NT2/D1 (cell line): ENCODE measurements around the gene MAMSTR.

Experiments used
- DNase-seq: peaks from one replicate; pipeline ENCODE4 v3.0.0-alpha.2; 2011; ENCODE audit warnings: low read depth, low spot score
- H3K27me3 ChIP-seq: 2 replicates; pipeline ENCODE4 v1.6.0; 2011; ENCODE audit warnings: mild to moderate bottlenecking; ENCODE audit not compliant: insufficient read length, insufficient read depth
- H3K36me3 ChIP-seq: 2 replicates; pipeline ENCODE4 v1.6.1; 2011; ENCODE audit warnings: mild to moderate bottlenecking, low read length, mixed read lengths; ENCODE audit not compliant: insufficient read depth, insufficient read length
- H3K4me1 ChIP-seq: 2 replicates; pipeline ENCODE4 v1.5.1; 2011; ENCODE audit not compliant: insufficient read depth, insufficient read length
- H3K4me3 ChIP-seq: 2 replicates; pipeline ENCODE4 v1.5.1; 2011; ENCODE audit warnings: low read depth; ENCODE audit not compliant: insufficient read length
- H3K9ac ChIP-seq: 2 replicates; pipeline ENCODE4 v1.6.0; 2011; ENCODE audit warnings: low read depth; ENCODE audit not compliant: insufficient read length
- H3K9me3 ChIP-seq: 2 replicates; pipeline ENCODE4 v1.5.1; 2011; ENCODE audit warnings: mild to moderate bottlenecking, low read length; ENCODE audit not compliant: insufficient read depth
- SUZ12 ChIP-seq: IDR thresholded peaks from 2 replicates; pipeline ENCODE4 v1.6.1; 2011; ENCODE audit not compliant: insufficient read length, insufficient read depth; ENCODE audit errors: extremely low read depth
- YY1 ChIP-seq: IDR thresholded peaks from 2 replicates; pipeline ENCODE4 v1.6.1; 2011; ENCODE audit not compliant: insufficient read length, insufficient read depth
- ZNF274 ChIP-seq: IDR thresholded peaks from 2 replicates; pipeline ENCODE4 v1.6.1; 2011; ENCODE audit warnings: mild to moderate bottlenecking, low read depth, low read length

MAMSTR gene

DNA sequence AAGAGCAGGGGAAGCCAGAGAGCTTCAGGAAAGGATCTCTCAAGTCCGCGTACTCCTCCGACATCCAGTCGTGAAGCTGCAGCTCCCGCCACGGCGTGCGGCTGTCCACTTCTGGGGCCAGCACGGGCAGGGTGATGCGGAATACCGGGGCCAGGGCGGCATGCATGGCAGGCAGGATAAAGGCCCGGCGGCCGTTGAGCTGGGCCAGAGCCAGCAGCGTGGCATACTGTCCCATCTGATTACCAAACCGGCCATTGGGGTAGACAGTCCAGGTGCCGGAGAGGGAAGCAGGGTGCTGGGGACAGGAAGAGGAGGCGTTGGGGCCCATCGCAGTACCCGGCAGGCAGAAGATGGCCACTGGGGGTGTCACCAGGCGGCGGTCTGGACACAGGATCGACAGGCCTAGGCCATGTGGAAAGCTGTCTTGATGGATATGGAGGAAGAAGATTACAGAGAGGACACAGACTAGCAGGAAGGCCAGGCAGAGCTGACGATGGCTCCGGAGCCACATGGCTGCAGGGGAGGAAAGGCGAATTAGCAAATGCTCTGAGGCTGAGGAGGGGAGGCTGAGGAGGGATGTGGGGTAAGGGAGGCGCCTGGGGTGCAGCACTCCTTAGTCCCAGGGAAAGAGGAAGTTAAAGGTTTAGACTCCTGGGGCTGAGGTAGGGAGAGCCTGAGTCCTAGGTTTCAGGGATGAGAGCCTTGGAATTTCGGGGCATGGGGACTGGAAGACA is 31.4 kb upstream of the MAMSTR start:
- H3K36me3 ChIP-seq: peaks cover 8% of the 10 kb centered on the region
- no peak overlapping the region for H3K9ac ChIP-seq
- no peak overlapping the region for H3K4me3 ChIP-seq
- no peaks in the 10 kb centered on the region for H3K27me3 ChIP-seq
- H3K9me3 ChIP-seq: no peaks in the 10 kb centered on the region
- peaks cover 4% of the 10 kb centered on the region for H3K4me1 ChIP-seq
- DNase-seq: no peak
- TF ChIP-seq YY1: no peak
- no peak for TF ChIP-seq SUZ12

DNA sequence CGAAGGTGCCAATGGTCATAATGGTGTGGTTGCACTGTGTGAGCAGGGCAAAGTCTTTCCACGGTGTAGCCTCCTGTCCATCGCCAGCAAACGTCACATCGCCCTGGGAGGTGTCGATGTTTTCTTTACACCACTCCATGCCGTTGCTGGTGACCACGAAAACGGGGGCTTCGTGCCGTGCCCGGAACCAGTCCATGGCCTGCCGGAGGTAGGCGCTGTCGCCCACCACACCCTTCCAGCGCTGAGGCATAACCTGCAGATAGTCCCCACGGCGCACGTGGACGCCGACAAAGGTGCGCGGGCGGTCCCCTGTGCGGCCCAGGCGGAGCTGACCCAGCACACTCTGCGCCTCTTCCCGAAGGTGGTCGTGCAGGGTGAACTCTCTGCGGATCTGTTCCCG is 30.8 kb upstream of the MAMSTR start:
- no peaks in the 10 kb centered on the region for H3K9me3 ChIP-seq
- TF ChIP-seq YY1 (no peak), SUZ12 (no peak), ZNF274 (no peak)
- no peak overlapping the region for H3K4me3 ChIP-seq
- H3K36me3 ChIP-seq: peaks cover 8% of the 10 kb centered on the region
- no peaks in the 10 kb centered on the region for H3K27me3 ChIP-seq
- no peak for DNase-seq
- H3K4me1 ChIP-seq: peaks cover 3% of the 10 kb centered on the region
- H3K9ac ChIP-seq: no peak overlapping the region

DNA sequence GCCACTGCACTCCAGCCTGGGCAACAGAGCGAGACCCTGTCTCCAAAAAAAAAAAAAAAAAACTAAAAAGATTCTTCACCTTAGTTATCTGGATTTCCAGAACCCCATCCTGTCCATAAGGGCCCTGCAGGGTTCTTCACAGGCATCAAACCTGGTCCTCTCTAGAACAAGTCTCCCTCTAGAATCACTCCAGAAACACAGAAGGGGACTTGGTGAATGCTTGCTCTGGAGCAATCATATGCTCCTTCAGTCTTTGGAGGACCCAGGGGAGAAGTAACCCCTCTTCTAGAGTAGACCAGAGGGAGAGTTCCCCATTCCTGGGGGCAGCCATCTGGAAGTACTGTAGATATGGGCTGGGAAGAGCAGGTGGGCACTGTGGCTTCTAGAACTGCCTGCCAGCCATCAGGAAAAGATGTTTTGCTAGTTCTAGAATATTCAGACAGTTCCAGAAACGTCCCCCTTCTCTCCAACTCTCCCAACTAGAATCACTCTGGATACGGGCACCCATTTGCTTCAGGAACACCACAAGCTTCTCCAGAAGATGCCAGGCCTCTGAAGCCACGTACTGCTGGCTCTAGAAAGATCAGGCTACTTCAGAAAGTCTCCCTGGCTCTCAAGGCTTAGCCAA is 30.2 kb upstream of the MAMSTR start:
- no peak for DNase-seq
- H3K27me3 ChIP-seq: no peaks in the 10 kb centered on the region
- no peaks in the 10 kb centered on the region for H3K9me3 ChIP-seq
- H3K36me3 ChIP-seq: peaks cover 8% of the 10 kb centered on the region
- no peak overlapping the region for H3K9ac ChIP-seq
- H3K4me3 ChIP-seq: no peak overlapping the region
- H3K4me1 ChIP-seq: peaks cover 3% of the 10 kb centered on the region
- no peak for TF ChIP-seq ZNF274
- no peak for TF ChIP-seq YY1
- no peak for TF ChIP-seq SUZ12

DNA sequence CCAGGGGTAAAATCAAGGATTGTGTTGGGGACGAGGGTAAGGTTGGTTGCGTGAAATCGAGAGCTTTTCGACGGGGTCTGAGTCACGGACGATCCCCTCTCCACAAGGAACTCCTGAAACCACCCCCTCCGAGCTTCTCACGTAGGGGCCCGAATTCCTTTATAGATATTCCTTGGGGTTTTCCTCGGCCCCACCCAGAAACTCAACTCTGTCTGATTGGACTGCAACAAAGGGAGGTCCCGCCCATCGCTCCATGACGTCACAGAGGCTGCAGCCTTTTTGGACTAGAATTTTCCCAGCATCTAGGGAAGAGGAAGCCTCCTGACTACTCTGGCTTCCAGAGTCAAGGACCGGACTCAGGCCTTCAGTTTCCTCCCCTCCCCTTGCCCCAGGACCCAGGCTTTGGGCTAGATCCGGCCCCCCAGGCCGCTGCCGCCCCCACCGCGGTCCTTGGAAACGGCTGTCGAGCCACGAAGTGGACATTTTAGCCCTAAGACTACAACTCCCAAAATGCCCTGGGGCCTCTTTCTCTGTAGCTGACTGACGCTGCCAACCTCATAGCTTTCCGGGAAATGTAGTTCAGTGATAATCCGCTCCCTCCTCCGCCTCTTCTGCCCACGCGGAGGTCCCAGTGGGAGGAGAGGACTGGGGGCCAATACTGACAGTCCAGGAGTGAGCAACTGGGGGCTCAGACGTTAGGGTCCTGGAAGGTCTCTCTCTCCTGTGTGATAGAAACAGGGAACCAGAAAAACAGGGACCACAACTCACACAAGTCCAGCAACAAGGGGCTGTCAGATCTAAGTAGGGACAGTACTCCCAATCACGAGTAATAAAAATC is 27.4 kb upstream of the MAMSTR start, which contains the start of gene IZUMO1:
TSS of gene IZUMO1 (minus strand) at position 172 of the 838 bp plus-strand sequence. CDS start 1,050 bp downstream, outside the sequence.
- no peak for TF ChIP-seq SUZ12
- peak; percentile 58 for DNase-seq
- Histone ChIP-seq H3K4me1 (peaks cover 4% of the 10 kb centered on the region), H3K9ac (peak within 1 kb of the TSS; percentile 32), H3K4me3 (peak within 1 kb of the TSS; percentile 49), H3K27me3 (no peaks in the 10 kb centered on the region), H3K36me3 (peaks cover 8% of the 10 kb centered on the region), H3K9me3 (no peaks in the 10 kb centered on the region)

DNA sequence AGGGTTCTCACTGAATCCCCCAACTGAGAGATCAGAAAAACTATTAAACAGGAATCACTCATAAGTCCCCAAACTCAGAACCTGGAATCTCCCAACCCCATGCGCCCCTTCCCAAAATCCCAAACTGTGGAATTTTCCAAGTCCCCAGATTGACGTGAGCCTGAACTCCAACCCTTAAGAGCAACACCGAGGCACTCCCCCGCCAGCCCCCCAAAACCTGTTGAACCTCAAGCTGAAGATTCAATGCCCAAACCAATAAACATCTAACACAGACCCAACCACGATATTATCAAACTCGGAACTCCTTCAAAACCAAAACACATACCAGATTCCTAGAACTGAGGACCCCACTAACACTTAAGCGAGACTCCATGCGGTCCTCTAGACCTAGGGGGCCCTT is 26.6 kb upstream of the MAMSTR start:
- Histone ChIP-seq H3K4me1 (peaks cover 8% of the 10 kb centered on the region), H3K36me3 (peaks cover 8% of the 10 kb centered on the region), H3K9ac (peak overlapping the region; percentile 32), H3K9me3 (no peaks in the 10 kb centered on the region), H3K27me3 (no peaks in the 10 kb centered on the region), H3K4me3 (no peak overlapping the region)
- TF ChIP-seq YY1 (no peak), ZNF274 (no peak), SUZ12 (no peak)
- DNase-seq: no peak

DNA sequence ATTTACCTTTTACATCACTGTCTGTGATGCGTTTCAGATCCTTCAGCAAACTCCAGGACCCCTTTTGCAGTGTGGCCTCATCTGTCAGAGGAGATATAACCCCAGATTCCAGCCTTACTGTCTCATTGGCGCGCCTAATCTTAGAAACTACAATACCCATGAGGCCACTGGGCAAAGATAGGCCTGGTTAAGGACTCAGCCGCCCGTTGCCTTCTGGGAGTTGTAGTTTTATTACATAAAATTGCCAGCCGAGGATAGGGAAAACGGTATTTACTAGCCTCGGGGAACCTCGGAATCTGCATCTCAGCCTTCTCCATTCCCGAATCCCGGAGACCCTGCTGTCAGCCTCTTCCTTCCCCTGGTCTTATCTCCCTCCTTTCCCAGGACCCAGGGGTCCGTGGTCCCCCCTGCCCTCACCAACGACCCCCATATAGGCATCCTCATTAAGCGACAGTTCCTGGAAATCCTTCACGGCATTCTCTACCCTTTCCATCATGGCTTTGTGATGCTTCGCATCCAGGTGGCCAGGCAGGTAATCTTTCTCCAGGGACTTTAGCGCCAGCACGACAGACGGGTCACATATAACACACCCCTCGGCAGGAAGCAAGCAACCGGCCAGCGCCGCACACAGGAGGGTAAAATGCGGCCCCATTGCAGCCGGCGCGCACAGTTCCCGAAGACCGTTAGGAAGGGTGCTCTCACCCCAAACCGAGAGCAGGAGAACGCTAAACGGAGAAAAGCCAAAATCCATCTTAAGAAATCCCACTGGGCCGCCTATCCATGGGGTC is 25.9 kb upstream of the MAMSTR start:
- Histone ChIP-seq H3K27me3 (peaks cover 1% of the 10 kb centered on the region), H3K9me3 (no peaks in the 10 kb centered on the region), H3K9ac (no peak overlapping the region), H3K36me3 (peaks cover 5% of the 10 kb centered on the region), H3K4me3 (no peak overlapping the region), H3K4me1 (peaks cover 9% of the 10 kb centered on the region)
- no peak for DNase-seq
- no peak for TF ChIP-seq YY1
- no peak for TF ChIP-seq ZNF274
- no peak for TF ChIP-seq SUZ12
